ENCODE data around the gene G2E3.
A peak's percentile ranks its signal among the peaks of the same experiment; 100 is the strongest.

Gene G2E3

DNA sequence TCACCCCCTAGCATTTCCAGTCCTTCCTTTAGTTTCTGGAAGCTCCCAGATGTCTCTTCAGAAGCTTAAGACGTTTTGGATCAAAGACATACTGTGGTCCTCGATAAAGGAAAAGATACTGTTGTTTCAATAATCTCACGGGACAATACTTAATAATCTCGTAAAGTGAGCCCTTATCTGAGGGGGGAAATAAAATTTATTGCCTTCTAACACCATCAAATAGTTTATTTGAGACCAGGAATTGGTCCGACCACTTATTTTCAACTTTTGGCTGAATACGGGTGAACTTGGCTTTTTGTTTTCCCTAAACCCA, 640 bp upstream of the G2E3 start:
- in situ Hi-C loops (cut with HindIII; ENCODE audit: low sequenced_read_pairs) = no loop called here
- H3K4me3 ChIP-seq (ENCODE audit: low read depth, low read length) = peak overlapping the region; percentile 71
- TF ChIP-seq, protein P1, sequence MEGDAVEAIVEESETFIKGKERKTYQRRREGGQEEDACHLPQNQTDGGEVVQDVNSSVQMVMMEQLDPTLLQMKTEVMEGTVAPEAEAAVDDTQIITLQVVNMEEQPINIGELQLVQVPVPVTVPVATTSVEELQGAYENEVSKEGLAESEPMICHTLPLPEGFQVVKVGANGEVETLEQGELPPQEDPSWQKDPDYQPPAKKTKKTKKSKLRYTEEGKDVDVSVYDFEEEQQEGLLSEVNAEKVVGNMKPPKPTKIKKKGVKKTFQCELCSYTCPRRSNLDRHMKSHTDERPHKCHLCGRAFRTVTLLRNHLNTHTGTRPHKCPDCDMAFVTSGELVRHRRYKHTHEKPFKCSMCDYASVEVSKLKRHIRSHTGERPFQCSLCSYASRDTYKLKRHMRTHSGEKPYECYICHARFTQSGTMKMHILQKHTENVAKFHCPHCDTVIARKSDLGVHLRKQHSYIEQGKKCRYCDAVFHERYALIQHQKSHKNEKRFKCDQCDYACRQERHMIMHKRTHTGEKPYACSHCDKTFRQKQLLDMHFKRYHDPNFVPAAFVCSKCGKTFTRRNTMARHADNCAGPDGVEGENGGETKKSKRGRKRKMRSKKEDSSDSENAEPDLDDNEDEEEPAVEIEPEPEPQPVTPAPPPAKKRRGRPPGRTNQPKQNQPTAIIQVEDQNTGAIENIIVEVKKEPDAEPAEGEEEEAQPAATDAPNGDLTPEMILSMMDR (IDR thresholded peaks at IDR 0.05; ENCODE audit: low read depth, low read length, missing control alignments) = no peak
- DNase-seq (ENCODE audit: low read depth) = no peak

DNA sequence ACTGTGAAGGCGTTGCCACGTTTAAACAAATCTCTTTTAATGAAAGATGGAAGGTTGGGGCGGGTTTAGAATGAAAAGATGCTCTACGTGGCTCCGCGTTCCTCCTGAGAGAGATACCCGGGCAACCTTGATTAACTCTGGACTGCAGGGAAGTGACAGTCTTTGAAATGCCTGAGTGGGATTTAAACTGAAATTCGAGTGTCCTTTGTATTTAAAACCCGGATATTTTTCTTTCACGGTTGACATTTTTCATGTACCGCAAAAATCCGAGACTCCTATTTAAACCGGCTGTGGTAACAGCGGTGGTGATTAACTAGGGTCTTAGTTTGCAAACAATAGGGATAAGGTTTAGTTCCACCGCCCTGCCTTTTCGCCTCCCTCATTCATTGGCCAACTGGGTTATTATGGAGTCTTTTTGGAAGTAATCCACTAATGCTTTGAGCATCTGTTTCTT, 707 bp downstream of the G2E3 start:
- peak overlapping the region; percentile 71 for H3K4me3 ChIP-seq (ENCODE audit: low read depth, low read length)
- DNase-seq (ENCODE audit: low read depth) = peak; percentile 69
- TF ChIP-seq, protein P1 (IDR thresholded peaks at IDR 0.05; ENCODE audit: low read depth, low read length, missing control alignments) = no peak
- in situ Hi-C loops (cut with HindIII; ENCODE audit: low sequenced_read_pairs) = no loop called here

DNA sequence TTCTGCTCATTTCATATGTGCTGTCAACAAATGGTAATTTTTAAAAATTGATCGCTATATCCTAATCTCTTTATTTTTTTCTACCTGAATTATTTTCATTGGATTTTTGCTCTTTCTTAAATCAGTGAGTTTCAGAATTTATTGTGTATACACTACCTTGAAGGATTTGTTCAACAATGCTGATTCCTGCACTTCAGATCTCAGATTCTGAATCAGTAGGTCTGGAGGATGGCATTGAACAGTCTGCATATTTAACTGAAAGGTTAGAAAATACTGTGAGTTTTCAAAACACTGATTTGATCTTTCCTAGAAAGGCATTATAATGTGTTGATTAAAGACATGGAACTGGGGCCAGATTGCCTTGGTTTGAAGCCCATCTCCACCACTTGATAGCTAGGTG, 1.6 kb downstream of the G2E3 start:
- TF ChIP-seq, protein P1 (IDR thresholded peaks at IDR 0.05; ENCODE audit: low read depth, low read length, missing control alignments) = no peak
- in situ Hi-C loops (cut with HindIII; ENCODE audit: low sequenced_read_pairs) = no loop called here
- H3K4me3 ChIP-seq (ENCODE audit: low read depth, low read length) = peak overlapping the region; percentile 71
- DNase-seq (ENCODE audit: low read depth) = no peak

DNA sequence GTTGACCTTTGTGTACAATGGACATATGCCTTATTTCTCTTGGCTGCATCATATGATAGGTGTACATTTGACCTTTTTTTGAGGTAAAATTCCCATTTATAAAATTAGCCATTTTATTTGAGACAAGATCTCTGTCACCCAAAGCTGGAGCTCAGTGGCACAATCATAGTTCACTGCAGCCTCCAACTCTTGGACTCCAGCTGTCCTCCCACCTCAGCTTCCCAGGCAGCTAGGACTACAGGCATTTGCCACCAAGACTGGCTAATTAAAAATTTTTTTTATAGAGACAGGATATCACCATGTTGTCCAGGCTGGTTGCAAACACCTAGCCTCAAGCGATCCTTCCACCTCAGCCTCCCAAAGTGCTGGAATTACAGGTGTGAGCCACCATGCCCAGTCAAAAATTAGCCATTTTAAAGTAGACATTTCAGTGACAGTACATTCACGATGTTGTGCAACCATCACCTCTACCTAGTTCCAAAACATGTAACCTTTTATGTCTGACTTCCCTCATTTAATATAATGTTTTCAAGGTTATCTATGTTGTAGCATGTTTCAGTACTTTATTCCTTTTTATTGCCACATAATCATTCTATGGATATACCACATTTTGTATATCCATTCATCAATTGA, 5.4 kb downstream of the G2E3 start:
- TF ChIP-seq, protein P1 (IDR thresholded peaks at IDR 0.05; ENCODE audit: low read depth, low read length, missing control alignments) = no peak
- no peak for DNase-seq (ENCODE audit: low read depth)
- in situ Hi-C loops (cut with HindIII; ENCODE audit: low sequenced_read_pairs) = no loop called here
- no peak overlapping the region for H3K4me3 ChIP-seq (ENCODE audit: low read depth, low read length)

DNA sequence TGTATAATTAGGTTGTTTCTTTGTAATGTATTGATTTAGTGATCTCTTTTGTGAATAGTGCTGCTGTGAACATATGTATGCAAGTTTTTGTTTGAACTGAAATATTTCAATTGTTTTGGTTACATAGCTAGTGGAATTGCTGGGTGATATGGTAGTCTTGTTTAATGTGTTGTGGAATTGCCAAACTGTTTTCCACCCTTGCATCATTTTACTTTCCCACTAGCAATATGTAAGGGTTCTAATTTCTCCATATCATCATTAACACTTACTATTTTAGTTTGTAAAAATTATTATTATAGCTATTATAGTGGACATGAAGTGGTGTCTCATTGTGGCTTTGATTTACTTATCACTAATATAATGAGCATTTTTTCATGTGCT, 5.9 kb downstream of the G2E3 start:
- H3K4me3 ChIP-seq (ENCODE audit: low read depth, low read length) = no peak overlapping the region
- TF ChIP-seq, protein P1 (IDR thresholded peaks at IDR 0.05; ENCODE audit: low read depth, low read length, missing control alignments) = no peak
- in situ Hi-C loops (cut with HindIII; ENCODE audit: low sequenced_read_pairs) = no loop called here
- DNase-seq (ENCODE audit: low read depth) = no peak

DNA sequence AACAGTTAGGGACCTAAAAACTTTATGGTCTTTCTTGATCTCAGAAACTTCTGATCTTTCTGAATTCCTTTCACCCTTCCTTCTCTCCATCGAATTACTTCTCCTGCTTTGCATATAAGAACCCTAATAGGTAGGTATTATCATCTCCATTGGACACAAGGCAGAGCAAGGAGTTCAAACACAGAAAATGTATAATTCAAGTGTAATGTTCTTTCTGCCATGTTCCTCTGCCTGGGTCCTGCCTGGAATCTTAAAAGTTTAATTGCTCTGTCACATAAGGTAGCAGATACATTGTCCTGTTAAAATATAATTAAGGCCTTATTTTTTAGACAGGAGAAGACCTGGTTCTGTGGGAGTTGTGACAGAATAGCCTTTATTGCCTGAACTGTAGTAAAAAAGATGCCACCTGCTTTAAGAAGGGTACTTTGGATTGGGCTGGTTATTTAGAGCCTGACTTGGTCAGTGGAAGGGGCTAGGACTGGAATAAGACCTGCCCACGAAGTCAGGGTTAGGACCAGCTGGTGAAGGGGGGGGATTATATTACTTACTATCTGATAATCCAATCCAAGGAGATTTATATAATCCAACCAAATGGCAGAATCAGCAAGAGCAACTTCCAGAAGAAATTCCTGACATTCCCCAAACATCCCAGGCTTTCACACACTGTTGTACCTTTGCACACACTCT, 10.4 kb downstream of the G2E3 start:
- in situ Hi-C loops (cut with HindIII; ENCODE audit: low sequenced_read_pairs) = no loop called here
- TF ChIP-seq, protein P1 (IDR thresholded peaks at IDR 0.05; ENCODE audit: low read depth, low read length, missing control alignments) = no peak
- H3K4me3 ChIP-seq (ENCODE audit: low read depth, low read length) = no peak overlapping the region
- no peak for DNase-seq (ENCODE audit: low read depth)
